Measurements from ENCODE around the gene KRT15. TPM values are rescaled to one million over a fixed set of nuclear protein-coding genes. Genes with fewer than 3 reads are reported as not detected.
"Not testable (repeated sequence)": the region's sequence is repeated elsewhere in the genome, so short reads cannot be mapped to it uniquely, and the experiment has no call there.

Gene KRT15
- polyA plus RNA-seq, 3 donors from 2014 or later = not detected

- Mint-ChIP-seq H3K9me3 (no peaks in the 10 kb centered on the region), H3K27me3 (ENCODE audit: low read depth in 3 of 3) (peaks cover 6 to 11% (median 7%) of the 10 kb centered on the region in 3 donors), H3K27ac (peak overlapping the region in 4 of 6 donors; percentile 74 to 81 (median 80))
These were observed 30.9 kb upstream of the KRT15 start for GRCh38 chr17:41549596-41550039.

GRCh38 chr17:41548844-41549595 lies 30.3 kb upstream of the KRT15 start:
- Mint-ChIP-seq H3K4me3 (peak overlapping the region; percentile 58 to 71 (median 67)), H3K27me3 (ENCODE audit: low read depth in 3 of 3) (peaks cover 5 to 11% (median 6%) of the 10 kb centered on the region in 3 donors), H3K27ac (peak overlapping the region in 4 of 6 donors; percentile 74 to 81 (median 80)), H3K9me3 (no peaks in the 10 kb centered on the region), H3K4me1 (peaks cover 15 to 19% of the 10 kb centered on the region in 2 donors), H3K36me3 (no peaks in the 10 kb centered on the region)
- DNase-seq = peak; percentile 75 to 81 (median 78)

More at GRCh38 chr17:41549596-41550039, 30.9 kb upstream of the KRT15 start:
- Mint-ChIP-seq H3K4me1 (peaks cover 15 to 19% of the 10 kb centered on the region in 2 donors), H3K36me3 (no peaks in the 10 kb centered on the region), H3K4me3 (peak overlapping the region in 2 of 5 donors; percentile 67 to 71)
- DNase-seq = no peak

GRCh38 chr17:41547921-41548843 lies 29.5 kb upstream of the KRT15 start:
- H3K36me3 Mint-ChIP-seq = no peaks in the 10 kb centered on the region
- H3K9me3 Mint-ChIP-seq = no peaks in the 10 kb centered on the region
- DNase-seq = no peak
- peaks cover 5 to 8% (median 5%) of the 10 kb centered on the region in 3 donors for H3K27me3 Mint-ChIP-seq (ENCODE audit: low read depth in 3 of 3)
- peaks cover 15 to 19% of the 10 kb centered on the region in 2 donors for H3K4me1 Mint-ChIP-seq
- no peak overlapping the region for H3K27ac Mint-ChIP-seq
- peak overlapping the region in 4 of 5 donors; percentile 45 to 71 (median 57) for H3K4me3 Mint-ChIP-seq

GRCh38 chr17:41547378-41547841 lies 28.7 kb upstream of the KRT15 start:
- DNase-seq = no peak
- Mint-ChIP-seq H3K4me3 (no peak overlapping the region), H3K9me3 (no peaks in the 10 kb centered on the region), H3K36me3 (no peaks in the 10 kb centered on the region), H3K27me3 (ENCODE audit: low read depth in 3 of 3) (peaks cover 2 to 6% (median 2%) of the 10 kb centered on the region in 3 donors), H3K27ac (no peak overlapping the region), H3K4me1 (peaks cover 15 to 19% of the 10 kb centered on the region in 2 donors)

- Mint-ChIP-seq H3K4me1 (peaks cover 15 to 19% of the 10 kb centered on the region in 2 donors), H3K27ac (no peak overlapping the region), H3K27me3 (ENCODE audit: low read depth in 3 of 3) (peaks cover 2 to 6% (median 2%) of the 10 kb centered on the region in 3 donors), H3K4me3 (no peak overlapping the region), H3K36me3 (no peaks in the 10 kb centered on the region), H3K9me3 (no peaks in the 10 kb centered on the region)
- no peak for DNase-seq
These were observed 28.1 kb upstream of the KRT15 start for GRCh38 chr17:41546819-41547218.

- no peak overlapping the region for H3K27ac Mint-ChIP-seq
- DNase-seq = no peak
- peaks cover 15 to 19% of the 10 kb centered on the region in 2 donors for H3K4me1 Mint-ChIP-seq
- H3K27me3 Mint-ChIP-seq (ENCODE audit: low read depth in 3 of 3) = peaks cover 2 to 6% (median 2%) of the 10 kb centered on the region in 3 donors
- no peaks in the 10 kb centered on the region for H3K36me3 Mint-ChIP-seq
- no peak overlapping the region for H3K4me3 Mint-ChIP-seq
- H3K9me3 Mint-ChIP-seq = no peaks in the 10 kb centered on the region
These were observed 27.2 kb upstream of the KRT15 start for GRCh38 chr17:41545829-41546410.

- no peaks in the 10 kb centered on the region for H3K9me3 Mint-ChIP-seq
- no peak overlapping the region for H3K4me3 Mint-ChIP-seq
- DNase-seq = no peak
- no peaks in the 10 kb centered on the region for H3K36me3 Mint-ChIP-seq
- peaks cover 15 to 19% of the 10 kb centered on the region in 2 donors for H3K4me1 Mint-ChIP-seq
- H3K27me3 Mint-ChIP-seq (ENCODE audit: low read depth in 3 of 3) = peaks cover 2 to 6% (median 2%) of the 10 kb centered on the region in 3 donors
- H3K27ac Mint-ChIP-seq = no peak overlapping the region
These were observed 26.2 kb upstream of the KRT15 start for GRCh38 chr17:41544935-41545334.

- Mint-ChIP-seq H3K27ac (no peak overlapping the region), H3K36me3 (no peaks in the 10 kb centered on the region)
These were observed 25.8 kb upstream of the KRT15 start for GRCh38 chr17:41544491-41544892.

GRCh38 chr17:41542786-41543185 lies 24.1 kb upstream of the KRT15 start:
- H3K4me3 Mint-ChIP-seq; DNase-seq; H3K4me1 Mint-ChIP-seq; H3K27ac Mint-ChIP-seq; H3K9me3 Mint-ChIP-seq; H3K27me3 Mint-ChIP-seq (ENCODE audit: low read depth in 3 of 3); H3K36me3 Mint-ChIP-seq: not testable (repeated sequence)

More at GRCh38 chr17:41544491-41544892, 25.8 kb upstream of the KRT15 start:
- H3K27me3 Mint-ChIP-seq (ENCODE audit: low read depth in 3 of 3) = peaks cover 2 to 5% (median 2%) of the 10 kb centered on the region in 3 donors
- no peak for DNase-seq
- no peaks in the 10 kb centered on the region for H3K9me3 Mint-ChIP-seq
- H3K4me1 Mint-ChIP-seq = peaks cover 14 to 17% of the 10 kb centered on the region in 2 donors
- no peak overlapping the region for H3K4me3 Mint-ChIP-seq

GRCh38 chr17:41542357-41542756 lies 23.7 kb upstream of the KRT15 start:
- Mint-ChIP-seq H3K9me3 (no peaks in the 10 kb centered on the region), H3K36me3 (no peaks in the 10 kb centered on the region), H3K27ac (no peak overlapping the region)

GRCh38 chr17:41540921-41541625 lies 22.4 kb upstream of the KRT15 start:
- Mint-ChIP-seq H3K4me3 (no peak overlapping the region), H3K27ac (no peak overlapping the region), H3K9me3 (no peaks in the 10 kb centered on the region), H3K4me1 (no peaks in the 10 kb centered on the region), H3K27me3 (ENCODE audit: low read depth in 3 of 3) (peaks cover 0 to 12% (median 2%) of the 10 kb centered on the region in 3 donors), H3K36me3 (no peaks in the 10 kb centered on the region)
- DNase-seq = no peak

More at GRCh38 chr17:41542357-41542756, 23.7 kb upstream of the KRT15 start:
- H3K4me3 Mint-ChIP-seq = no peak overlapping the region
- peaks cover 0 to 2% (median 1%) of the 10 kb centered on the region in 3 donors for H3K27me3 Mint-ChIP-seq (ENCODE audit: low read depth in 3 of 3)
- no peaks in the 10 kb centered on the region for H3K4me1 Mint-ChIP-seq
- DNase-seq = no peak

GRCh38 chr17:41539979-41540701 lies 21.4 kb upstream of the KRT15 start:
- H3K9me3 Mint-ChIP-seq = no peaks in the 10 kb centered on the region
- H3K36me3 Mint-ChIP-seq = no peaks in the 10 kb centered on the region
- H3K4me3 Mint-ChIP-seq = no peak overlapping the region
- no peak overlapping the region for H3K27ac Mint-ChIP-seq
- H3K27me3 Mint-ChIP-seq (ENCODE audit: low read depth in 3 of 3) = peaks cover 0 to 14% (median 2%) of the 10 kb centered on the region in 3 donors
- no peak for DNase-seq
- no peaks in the 10 kb centered on the region for H3K4me1 Mint-ChIP-seq

All from immature natural killer cell (primary cell).